ENCODE measurements around the gene PCNX3. TPM values are rescaled to one million over a fixed set of nuclear protein-coding genes. Genes with fewer than 3 reads are reported as not detected.

Gene PCNX3
- total and polyA plus RNA-seq, 2 of the 13 experiments (the other 11 are each of a cell fraction or from before 2014, with no cell fraction given): 16.2 to 23.0 TPM

DNA sequence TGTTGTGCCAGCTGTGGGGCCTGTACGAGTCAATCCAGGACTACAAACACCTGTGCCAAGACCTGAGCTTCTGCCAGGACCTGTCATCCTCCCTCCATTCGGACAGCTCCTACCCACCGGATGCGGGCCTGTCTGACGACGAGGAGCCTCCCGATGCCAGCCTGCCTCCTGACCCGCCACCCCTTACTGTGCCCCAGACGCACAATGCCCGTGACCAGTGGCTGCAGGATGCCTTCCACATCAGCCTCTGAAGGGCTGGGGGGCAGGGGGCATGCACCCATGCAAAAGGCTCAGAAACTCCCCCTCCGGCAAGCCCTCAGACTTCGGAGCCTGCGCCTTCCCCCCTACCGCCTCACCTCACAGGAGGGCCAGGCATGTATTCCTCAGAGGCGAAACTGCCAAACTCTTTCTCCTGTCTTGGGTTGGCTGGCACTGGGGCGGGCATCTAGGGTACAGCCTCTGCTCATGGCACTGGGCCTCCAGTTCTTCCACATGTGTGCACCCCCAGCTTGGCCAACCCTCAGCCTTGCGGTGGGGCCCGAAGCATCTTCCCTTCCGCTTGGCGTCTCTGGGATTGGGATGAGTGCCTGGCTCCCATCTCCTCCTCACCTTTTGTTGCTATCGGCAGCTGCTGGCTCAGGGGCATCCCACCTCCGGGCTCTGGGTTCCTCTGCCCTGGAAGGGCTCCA is 42.0 kb upstream of the PCNX3 start:
- Histone ChIP-seq H2AFZ (ENCODE audit: low read length) (no peak overlapping the region), H3K9ac (ENCODE audit: insufficient read depth, low read depth, low read length) (no peak overlapping the region), H3K27ac (ENCODE audit: extremely low read length, insufficient read depth, low read length) (no peak overlapping the region), H3K4me2 (ENCODE audit: low read depth, low read length) (no peak overlapping the region), H3K36me3 (replicated peaks in 1 of 2; ENCODE audit: control insufficient read depth in 1 of 2, insufficient read depth in 2 of 2, low read length in 2 of 2) (peaks cover 3 to 5% of the 10 kb centered on the region in 2 experiments; a peak in 2 of 5 replicates), H3K4me1 (ENCODE audit: insufficient read depth, low read length) (peaks cover 63% of the 10 kb centered on the region), H3K4me3 (replicated peaks in 1 of 3; ENCODE audit: insufficient read depth in 1 of 3, low read depth in 2 of 3, low read length in 3 of 3) (peak overlapping the region in 1 of 3 experiments; percentile 77; a peak in 1 of 6 replicates), H3K9me3 (ENCODE audit: low read length) (no peaks in the 10 kb centered on the region), H3K27me3 (ENCODE audit: control insufficient read depth in 1 of 2, insufficient read depth in 2 of 2, low read length in 2 of 2) (no peaks in the 10 kb centered on the region; a peak in 1 of 5 replicates), H3K79me2 (ENCODE audit: insufficient read depth, low read length) (peaks cover 25% of the 10 kb centered on the region), H4K20me1 (ENCODE audit: insufficient read depth, low read length) (no peaks in the 10 kb centered on the region; the same call in 1 of the 2 replicates)
- ChIA-PET POLR2A (interaction anchor here (1.8 kb wide), 1 partner anchor 13 kb away, joined by 8 read pairs; no protein-coding TSS in a partner anchor), CTCF (ENCODE audit: low intra/inter-chr PET ratio, low total read pairs) (interaction anchor here (1.8 kb wide), 1 partner anchor 15 kb away, joined by 16 read pairs; no protein-coding TSS in a partner anchor)
- DNase-seq (ENCODE audit: low spot score) (no peak), ATAC-seq (no peak), FAIRE-seq (no peak)
- intact Hi-C loops (cut with micrococcal nuclease; ENCODE audit: unreplicated experiment): no loop called here
- TF ChIP-seq SETDB1 (CRISPR knock-in tag; IDR thresholded peaks at IDR 0.05; ENCODE audit: borderline replicate concordance): no peak
- TF ChIP-seq, protein P1, sequence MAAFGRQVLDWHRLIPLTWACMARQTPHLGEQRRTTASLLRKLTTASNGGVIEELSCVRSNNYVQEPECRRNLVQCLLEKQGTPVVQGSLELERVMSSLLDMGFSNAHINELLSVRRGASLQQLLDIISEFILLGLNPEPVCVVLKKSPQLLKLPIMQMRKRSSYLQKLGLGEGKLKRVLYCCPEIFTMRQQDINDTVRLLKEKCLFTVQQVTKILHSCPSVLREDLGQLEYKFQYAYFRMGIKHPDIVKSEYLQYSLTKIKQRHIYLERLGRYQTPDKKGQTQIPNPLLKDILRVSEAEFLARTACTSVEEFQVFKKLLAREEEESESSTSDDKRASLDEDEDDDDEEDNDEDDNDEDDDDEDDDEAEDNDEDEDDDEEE (CRISPR knock-in tag; IDR thresholded peaks at IDR 0.05): 0 out of 2 replicates have a peak, but pooled peaks have one; percentile 27
- no peak for TF ChIP-seq SP140L (CRISPR knock-in tag; IDR thresholded peaks at IDR 0.05; ENCODE audit: borderline replicate concordance)
- TF ChIP-seq ZKSCAN8 (CRISPR knock-in tag; IDR thresholded peaks at IDR 0.05; ENCODE audit: borderline replicate concordance): no peak
- TF ChIP-seq RBM39 (IDR thresholded peaks at IDR 0.05; ENCODE audit: low read depth, low read length, poor library complexity, severe bottlenecking): peak; percentile 31
- TF ChIP-seq ZBTB7B (CRISPR knock-in tag; IDR thresholded peaks at IDR 0.05): no peak
- no peak for TF ChIP-seq NFE2L1 (CRISPR knock-in tag; IDR thresholded peaks at IDR 0.05; ENCODE audit: borderline replicate concordance)
- TF ChIP-seq MAFF (IDR thresholded peaks at IDR 0.05; ENCODE audit: low read depth, low read length): no peak
- 96% methylated on average over 19 of the region's 22 CpGs for WGBS (ENCODE audit: low lambda C conversion rate)
- BruUV-seq (replicated peaks): no TSS peak
- in situ Hi-C loops (cut with HindIII; ENCODE audit: extremely low pct_ligation_motif_present, low pct_unique_long_range_greater_than_20kb): no loop called here
